ENCODE results near the gene CLCN1. TPM values are rescaled to one million over a fixed set of nuclear protein-coding genes. Genes with fewer than 3 reads are reported as not detected.

CLCN1 gene
- total and polyA plus RNA-seq, 2 of the 4 experiments (the other 2 are of a cell fraction), result not detected

GRCh38 chr7:143290293-143290692 is 25.6 kb upstream of the CLCN1 start:
- Histone ChIP-seq H2AFZ (replicated peaks; ENCODE audit: low read length, poor library complexity) (no peak overlapping the region), H3K9ac (ENCODE audit: low read depth, low read length) (no peak overlapping the region), H3K14ac (replicated peaks; ENCODE audit: low read depth, low read length) (no peak overlapping the region), H3K56ac (ENCODE audit: extremely low read depth, insufficient read depth, low read length) (no peak overlapping the region), H2BK20ac (ENCODE audit: low read depth, low read length) (no peak overlapping the region), H4K5ac (ENCODE audit: low read depth, low read length) (no peak overlapping the region), H4K8ac (ENCODE audit: low read depth in 2 of 2, low read length in 2 of 2) (no peak overlapping the region), H3K23ac (ENCODE audit: low read depth, low read length) (peak overlapping the region; percentile 59), H3K27ac (ENCODE audit: insufficient read depth, low read length) (no peak overlapping the region), H3K18ac (ENCODE audit: low read depth, low read length) (no peak overlapping the region), H3K4me3 (ENCODE audit: insufficient read depth, low read depth, low read length) (no peak overlapping the region), H3K4me2 (ENCODE audit: low read depth, low read length) (peak overlapping the region; percentile 5; the same call in 1 of the 2 replicates), H2BK120ac (ENCODE audit: low read depth, low read length) (no peak overlapping the region), H2BK15ac (ENCODE audit: low read depth, low read length) (no peak overlapping the region), H3K4me1 (ENCODE audit: control insufficient read depth, insufficient read depth, low read length) (peaks cover 5% of the 10 kb centered on the region; the same call in 1 of the 2 replicates), H3K4ac (ENCODE audit: low read depth, low read length) (peak overlapping the region; percentile 15; the same call in 1 of the 2 replicates), H3K36me3 (ENCODE audit: control insufficient read depth, insufficient read depth, low read length) (peaks cover 22% of the 10 kb centered on the region), H3K9me1 (ENCODE audit: insufficient read depth, low read length) (peaks cover 6% of the 10 kb centered on the region; the same call in 1 of the 2 replicates), H3K9me3 (ENCODE audit: control insufficient read depth, insufficient read depth, low read length) (no peaks in the 10 kb centered on the region), H2AK9ac (replicated peaks; ENCODE audit: low read depth, low read length, poor library complexity) (no peak overlapping the region), H4K20me1 (ENCODE audit: insufficient read depth, low read length) (peaks cover 9% of the 10 kb centered on the region; the same call in 1 of the 2 replicates), H3K79me1 (ENCODE audit: low read depth in 1 of 2, low read length in 2 of 2) (peaks cover 13 to 41% of the 10 kb centered on the region in 2 experiments; a peak in 3 of 4 replicates), H3K27me3 (ENCODE audit: control insufficient read depth, insufficient read depth, low read length) (no peaks in the 10 kb centered on the region), H4K91ac (ENCODE audit: insufficient read depth, low read depth, low read length) (no peak overlapping the region), H2AK5ac (ENCODE audit: low read depth, low read length) (no peak overlapping the region), H2BK5ac (ENCODE audit: low read depth, low read length, poor library complexity, severe bottlenecking) (no peak overlapping the region)
- no peak for DNase-seq
- WGBS, 2 experiments (ENCODE audit: extremely low coverage in 2 of 2, insufficient read length in 1 of 2), result no CpG with 5 or more reads among the region's 4 CpGs
- TF ChIP-seq CTCF (conservative IDR thresholded peaks at IDR 0.05; ENCODE audit: low read depth, low read length) (no peak), USF2 (IDR thresholded peaks at IDR 0.05; ENCODE audit: low read depth, low read length) (no peak), MAZ (IDR thresholded peaks at IDR 0.05; ENCODE audit: borderline replicate concordance, low read depth, low read length) (no peak), ELK1 (IDR thresholded peaks at IDR 0.05; ENCODE audit: borderline replicate concordance, low read depth, low read length) (no peak), RFX5 (IDR thresholded peaks at IDR 0.05; ENCODE audit: low read depth, low read length) (no peak), RCOR1 (IDR thresholded peaks at IDR 0.05; ENCODE audit: insufficient replicate concordance, low read length) (no peak), BHLHE40 (IDR thresholded peaks at IDR 0.05; ENCODE audit: low read depth, low read length) (no peak), CHD1 (IDR thresholded peaks at IDR 0.05; ENCODE audit: low read depth, low read length) (no peak), POLR2A (IDR thresholded peaks at IDR 0.05; ENCODE audit: low read depth, low read length) (no peak), MAFK (IDR thresholded peaks at IDR 0.05; ENCODE audit: low read depth, low read length) (no peak), RAD21 (IDR thresholded peaks at IDR 0.05; ENCODE audit: low read length) (no peak), SMC3 (IDR thresholded peaks at IDR 0.05; ENCODE audit: low read depth, low read length) (no peak), CEBPB (IDR thresholded peaks at IDR 0.05; ENCODE audit: low read depth, low read length) (no peak), FOS (IDR thresholded peaks at IDR 0.05; ENCODE audit: low read depth, low read length) (no peak)
- POLR2A ChIA-PET (ENCODE audit: unreplicated experiment), result interaction anchor here (0.6 kb wide), 1 partner anchor 30 kb away, joined by 6 read pairs; no protein-coding TSS in a partner anchor
- CTCF ChIA-PET, result no interaction called here
- in situ Hi-C loops (cut with MboI; ENCODE audit: low sequenced_read_pairs), result no loop called here
- no TSS peak for BruUV-seq (replicated peaks)
- dilution Hi-C loops (cut with HindIII; ENCODE audit: low sequenced_read_pairs, unreplicated experiment), result no loop called here
- intact Hi-C loops (cut with micrococcal nuclease), result no loop called here
- no peak for ATAC-seq (ENCODE audit: low read depth)

All from IMR-90 (cell line).